Stimulated activated CD4-positive, alpha-beta T cell treated with anti-CD3 and anti-CD28 coated beads, TNF-alpha, amount 100 ng/mL, for 1 hour (primary cell): ENCODE results near the gene KCNS1.

Source experiments
- DNase-seq, 3 donors: peaks; one replicate each; pipeline ENCODE4 v3.0.0-alpha.2; 2020; ENCODE audit warnings: low read depth in 3 of 3, low spot score in 1 of 3

KCNS1 gene

GRCh38 chr20:45052698-45053429 is 48.1 kb downstream of the KCNS1 start:
- DNase-seq = no peak

- DNase-seq = no peak
Measured at GRCh38 chr20:45051204-45052060, 49.5 kb downstream of the KCNS1 start.

- DNase-seq = no peak
Measured at GRCh38 chr20:45049904-45050471, 50.9 kb downstream of the KCNS1 start.

GRCh38 chr20:45049438-45049837 is 51.5 kb downstream of the KCNS1 start:
- DNase-seq = no peak

- no peak for DNase-seq
Measured at GRCh38 chr20:45047581-45048119, 53.3 kb downstream of the KCNS1 start.

GRCh38 chr20:45044601-45045000 is 56.3 kb downstream of the KCNS1 start:
- DNase-seq = no peak

- peak in 1 of 3 donors; percentile 13 for DNase-seq
Measured at GRCh38 chr20:45044084-45044573, 56.8 kb downstream of the KCNS1 start.

- DNase-seq = no peak
Measured at GRCh38 chr20:45042978-45043377, 57.9 kb downstream of the KCNS1 start.
